ENCODE measurements around the gene ITGA11. TPM values are rescaled to one million over a fixed set of nuclear protein-coding genes. Genes with fewer than 3 reads are reported as not detected.

Gene ITGA11
- total RNA-seq, 2 donors from 2014 or later = 0.99 to 1.0 TPM

DNA sequence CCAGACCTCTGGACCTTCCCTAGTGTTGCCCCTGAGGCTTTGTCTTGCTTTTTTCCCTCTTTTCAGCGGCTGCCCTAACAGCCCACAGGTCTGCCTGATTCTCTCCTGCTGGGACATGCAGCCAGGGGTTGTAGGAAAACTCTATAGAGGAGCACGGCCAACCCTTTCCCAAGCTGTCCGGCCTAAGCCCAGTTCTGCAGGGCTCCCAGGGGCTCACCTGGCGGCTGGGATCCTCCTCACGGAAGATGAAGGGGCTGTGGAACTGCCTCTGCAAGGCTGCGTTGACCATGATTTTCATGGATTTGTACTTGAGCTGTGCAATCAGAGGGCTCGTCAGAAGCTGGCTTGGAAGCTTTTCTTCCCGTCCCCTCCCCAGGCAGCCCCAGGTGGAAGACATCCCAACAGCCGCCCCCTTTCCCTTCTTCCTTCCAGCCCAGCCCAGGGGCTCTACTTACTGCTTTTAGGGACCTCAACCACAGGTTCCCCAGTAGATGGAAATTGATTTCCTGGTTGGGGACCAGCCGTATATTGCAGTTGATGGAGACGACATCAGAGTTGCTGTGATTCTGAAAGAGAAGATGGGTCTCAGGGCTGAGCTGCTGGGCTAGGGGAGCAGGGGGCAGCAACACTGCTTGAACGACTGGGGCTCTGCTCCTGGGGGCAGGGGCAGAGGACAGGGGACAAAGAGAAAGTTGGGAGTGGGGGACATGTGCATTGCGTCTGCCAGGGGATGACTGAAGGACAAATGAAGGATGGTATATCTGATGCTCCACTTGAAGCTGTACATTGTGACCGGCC, 124.6 kb downstream of the ITGA11 start:
- Histone ChIP-seq H3K27me3 (no peaks in the 10 kb centered on the region), H3K4me3 (no peak overlapping the region), H3K27ac (no peak overlapping the region), H3K9me3 (no peaks in the 10 kb centered on the region), H3K4me1 (peaks cover 12% of the 10 kb centered on the region), H3K36me3 (replicated peaks in 1 of 2; ENCODE audit: insufficient read depth in 1 of 2, low read depth in 2 of 2) (no peaks in the 10 kb centered on the region)
- intact Hi-C loops (cut with DNase I) = loop anchor here (10.0 kb wide), 1 partner anchor 247 kb away; no protein-coding TSS in a partner anchor
- peak in 1 of 4 donors; percentile 0 for DNase-seq
- 52 to 59% methylated on average over 12 to 14 of the region's 14 CpGs for WGBS, 2 donors
- TF ChIP-seq, protein P1, sequence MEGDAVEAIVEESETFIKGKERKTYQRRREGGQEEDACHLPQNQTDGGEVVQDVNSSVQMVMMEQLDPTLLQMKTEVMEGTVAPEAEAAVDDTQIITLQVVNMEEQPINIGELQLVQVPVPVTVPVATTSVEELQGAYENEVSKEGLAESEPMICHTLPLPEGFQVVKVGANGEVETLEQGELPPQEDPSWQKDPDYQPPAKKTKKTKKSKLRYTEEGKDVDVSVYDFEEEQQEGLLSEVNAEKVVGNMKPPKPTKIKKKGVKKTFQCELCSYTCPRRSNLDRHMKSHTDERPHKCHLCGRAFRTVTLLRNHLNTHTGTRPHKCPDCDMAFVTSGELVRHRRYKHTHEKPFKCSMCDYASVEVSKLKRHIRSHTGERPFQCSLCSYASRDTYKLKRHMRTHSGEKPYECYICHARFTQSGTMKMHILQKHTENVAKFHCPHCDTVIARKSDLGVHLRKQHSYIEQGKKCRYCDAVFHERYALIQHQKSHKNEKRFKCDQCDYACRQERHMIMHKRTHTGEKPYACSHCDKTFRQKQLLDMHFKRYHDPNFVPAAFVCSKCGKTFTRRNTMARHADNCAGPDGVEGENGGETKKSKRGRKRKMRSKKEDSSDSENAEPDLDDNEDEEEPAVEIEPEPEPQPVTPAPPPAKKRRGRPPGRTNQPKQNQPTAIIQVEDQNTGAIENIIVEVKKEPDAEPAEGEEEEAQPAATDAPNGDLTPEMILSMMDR (IDR thresholded peaks at IDR 0.05) = no peak
- TF ChIP-seq POLR2A (IDR thresholded peaks at IDR 0.05) = no peak
- ATAC-seq = no peak

- Histone ChIP-seq H3K27ac (no peak overlapping the region), H3K4me1 (peaks cover 5% of the 10 kb centered on the region), H3K27me3 (no peaks in the 10 kb centered on the region), H3K9me3 (no peaks in the 10 kb centered on the region), H3K36me3 (replicated peaks in 1 of 2; ENCODE audit: insufficient read depth in 1 of 2, low read depth in 2 of 2) (no peaks in the 10 kb centered on the region), H3K4me3 (no peak overlapping the region)
- DNase-seq = peak in 1 of 4 donors; percentile 1
- TF ChIP-seq, protein P1 (IDR thresholded peaks at IDR 0.05) = no peak
- no peak for TF ChIP-seq POLR2A (IDR thresholded peaks at IDR 0.05)
- 62 to 63% methylated on average over 6 of the region's 6 CpGs for WGBS, 2 donors
- no peak for ATAC-seq
- intact Hi-C loops (cut with DNase I) = loop anchor here (10.0 kb wide), 1 partner anchor 249 kb away; no protein-coding TSS in a partner anchor
Observed at GRCh38 chr15:68305420-68305871, 126.5 kb downstream of the ITGA11 start.

DNA sequence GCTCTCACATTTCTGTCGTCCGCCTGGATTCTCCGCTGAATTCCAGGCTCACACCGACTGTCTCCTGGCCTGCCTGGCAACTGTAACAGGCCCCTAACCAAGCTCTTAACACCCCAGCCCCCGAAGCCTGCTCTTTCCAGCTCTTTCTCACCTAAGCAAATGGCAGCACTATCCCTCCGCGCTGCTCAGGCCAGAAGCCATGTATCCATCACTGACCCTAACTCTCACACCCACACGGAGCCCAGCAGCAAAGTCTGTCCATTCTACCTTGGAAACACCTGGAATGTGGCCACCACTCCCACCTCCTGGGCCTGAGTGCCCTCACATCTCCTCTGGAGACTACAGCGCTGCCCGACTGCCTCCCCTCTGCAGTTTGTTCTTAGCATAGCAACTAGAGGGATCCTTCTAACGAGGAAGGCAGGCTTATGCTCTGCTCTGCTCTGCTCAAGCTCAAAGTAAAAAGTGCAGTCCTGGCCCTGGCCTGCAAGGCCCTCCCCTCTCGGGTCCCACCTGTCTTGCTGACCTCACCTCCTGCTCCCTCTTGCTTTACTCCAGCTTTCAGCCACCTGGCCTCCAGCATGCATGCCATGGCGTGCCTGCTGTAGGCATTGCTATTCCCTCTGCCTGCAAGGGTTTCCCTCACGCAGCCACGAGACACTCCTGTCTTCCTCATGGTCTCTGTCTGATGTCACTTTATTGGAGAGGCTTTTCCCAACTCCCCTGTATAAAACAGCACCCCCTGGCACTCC, 127.2 kb downstream of the ITGA11 start:
- no peak overlapping the region for H3K27ac ChIP-seq
- DNase-seq = peak in 1 of 4 donors; percentile 1
- 69 to 77% methylated on average over 14 to 15 of the region's 15 CpGs for WGBS, 2 donors
- intact Hi-C loops (cut with DNase I) = loop anchor here (5.0 to 10.0 kb wide), 2 partner anchors 78 to 250 kb away; no protein-coding TSS in a partner anchor
- no peaks in the 10 kb centered on the region for H3K4me1 ChIP-seq
- H3K9me3 ChIP-seq = no peaks in the 10 kb centered on the region
- TF ChIP-seq POLR2A (IDR thresholded peaks at IDR 0.05) = no peak
- TF ChIP-seq, protein P1 (IDR thresholded peaks at IDR 0.05) = no peak
- no peak overlapping the region for H3K4me3 ChIP-seq
- ATAC-seq = no peak
- H3K36me3 ChIP-seq (replicated peaks in 1 of 2; ENCODE audit: insufficient read depth in 1 of 2, low read depth in 2 of 2) = no peaks in the 10 kb centered on the region
- no peaks in the 10 kb centered on the region for H3K27me3 ChIP-seq

DNA sequence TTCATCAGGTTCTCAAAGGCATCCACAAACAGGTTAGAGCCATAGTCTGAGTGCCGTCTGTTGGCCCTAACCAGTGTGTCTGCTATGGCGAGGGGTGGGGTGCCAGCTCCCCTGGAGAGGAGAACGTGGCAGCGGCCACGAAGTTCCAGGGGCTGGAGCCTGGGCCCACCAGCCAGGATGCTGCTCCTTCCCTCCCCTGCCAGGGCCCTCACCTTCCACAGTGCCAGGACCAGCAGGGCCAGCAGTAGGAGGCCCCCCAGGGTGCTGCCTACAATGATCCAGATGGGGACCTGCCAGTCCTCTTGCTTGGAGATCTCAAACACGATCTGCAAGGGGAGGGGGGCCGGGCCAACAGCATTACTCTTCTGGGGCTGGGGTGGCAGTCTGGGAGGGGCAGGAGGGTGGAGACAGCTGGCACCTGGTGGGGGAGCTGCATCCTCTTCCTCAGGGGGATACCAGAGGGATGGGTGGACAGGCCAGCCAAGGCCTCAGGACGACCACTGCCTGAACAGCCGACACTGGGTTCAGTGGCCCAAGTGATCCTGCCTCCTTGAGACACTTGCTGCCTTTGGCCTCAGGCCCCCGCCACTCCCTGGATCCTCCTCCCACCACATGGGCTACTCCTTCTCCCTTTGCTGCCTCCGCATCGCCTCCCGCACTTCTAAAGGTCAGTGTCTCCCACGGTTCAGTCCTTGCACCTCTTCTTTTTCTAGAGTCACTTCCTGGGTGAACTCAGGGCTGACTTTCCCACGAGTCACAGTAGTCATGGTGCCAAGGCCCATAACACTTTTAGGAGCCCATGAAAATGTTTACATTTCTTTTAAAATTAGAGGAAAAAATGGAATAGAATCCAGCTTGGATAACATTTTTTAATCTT, 128.2 kb downstream of the ITGA11 start:
- DNase-seq (peak in 1 of 4 donors; percentile 2), ATAC-seq (no peak)
- Histone ChIP-seq H3K4me3 (no peak overlapping the region), H3K27me3 (no peaks in the 10 kb centered on the region), H3K9me3 (no peaks in the 10 kb centered on the region), H3K36me3 (replicated peaks in 1 of 2; ENCODE audit: insufficient read depth in 1 of 2, low read depth in 2 of 2) (no peaks in the 10 kb centered on the region), H3K4me1 (no peaks in the 10 kb centered on the region), H3K27ac (no peak overlapping the region)
- intact Hi-C loops (cut with DNase I) = loop anchor here (5.0 to 10.0 kb wide), 2 partner anchors 79 to 251 kb away; no protein-coding TSS in a partner anchor
- TF ChIP-seq, protein P1 (IDR thresholded peaks at IDR 0.05) = no peak
- no peak for TF ChIP-seq POLR2A (IDR thresholded peaks at IDR 0.05)
- WGBS, 2 donors = 73 to 74% methylated on average over 13 to 14 of the region's 15 CpGs
